Measurements from ENCODE around the gene LHPP. TPM values are rescaled to one million over a fixed set of nuclear protein-coding genes. Genes with fewer than 3 reads are reported as not detected.

Gene LHPP
- total RNA-seq, 2 experiments from 2014 or later, result 15.3 to 19.6 TPM

DNA sequence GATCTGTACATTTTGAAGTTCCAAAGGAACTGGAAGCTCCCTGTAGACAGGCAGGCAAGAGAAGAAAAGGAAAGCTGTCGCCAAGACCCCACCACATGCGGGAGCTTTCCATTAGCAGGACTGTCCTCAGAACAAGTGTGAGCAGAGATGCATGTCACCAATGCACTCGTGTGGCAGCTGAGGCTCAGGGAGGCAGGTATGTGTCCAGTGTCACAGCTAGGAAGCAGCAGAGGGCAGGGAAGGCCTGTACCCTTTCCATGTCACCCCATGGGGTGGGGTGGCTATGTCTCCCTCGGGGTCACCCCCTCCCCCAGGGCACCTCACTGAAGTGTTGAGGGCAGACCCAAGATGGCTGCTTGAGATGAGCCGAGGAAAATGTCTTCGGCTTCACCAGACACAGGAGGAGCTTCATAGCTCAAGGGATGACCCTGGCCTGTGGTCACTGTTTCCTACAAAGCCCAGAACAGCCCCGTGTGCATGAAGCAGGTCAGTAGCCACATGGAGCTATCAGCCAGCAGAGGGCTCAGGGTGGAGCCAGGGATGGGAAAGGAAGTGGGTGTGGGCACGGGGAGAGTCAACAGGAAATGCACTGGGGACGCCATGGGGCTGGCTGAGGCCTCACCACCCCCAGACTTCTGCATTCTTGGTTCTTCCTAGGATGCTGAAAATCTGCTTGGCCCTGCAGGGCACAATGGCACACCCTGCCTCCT lies 186.0 kb downstream of the LHPP start:
- H3K4me1 Mint-ChIP-seq (ENCODE audit: low read depth), result peaks cover 90% of the 10 kb centered on the region
- no peaks in the 10 kb centered on the region for H3K27me3 ChIP-seq (ENCODE audit: control insufficient read depth in 1 of 2, insufficient read depth in 2 of 2, low read length in 2 of 2)
- TF ChIP-seq, protein P1, sequence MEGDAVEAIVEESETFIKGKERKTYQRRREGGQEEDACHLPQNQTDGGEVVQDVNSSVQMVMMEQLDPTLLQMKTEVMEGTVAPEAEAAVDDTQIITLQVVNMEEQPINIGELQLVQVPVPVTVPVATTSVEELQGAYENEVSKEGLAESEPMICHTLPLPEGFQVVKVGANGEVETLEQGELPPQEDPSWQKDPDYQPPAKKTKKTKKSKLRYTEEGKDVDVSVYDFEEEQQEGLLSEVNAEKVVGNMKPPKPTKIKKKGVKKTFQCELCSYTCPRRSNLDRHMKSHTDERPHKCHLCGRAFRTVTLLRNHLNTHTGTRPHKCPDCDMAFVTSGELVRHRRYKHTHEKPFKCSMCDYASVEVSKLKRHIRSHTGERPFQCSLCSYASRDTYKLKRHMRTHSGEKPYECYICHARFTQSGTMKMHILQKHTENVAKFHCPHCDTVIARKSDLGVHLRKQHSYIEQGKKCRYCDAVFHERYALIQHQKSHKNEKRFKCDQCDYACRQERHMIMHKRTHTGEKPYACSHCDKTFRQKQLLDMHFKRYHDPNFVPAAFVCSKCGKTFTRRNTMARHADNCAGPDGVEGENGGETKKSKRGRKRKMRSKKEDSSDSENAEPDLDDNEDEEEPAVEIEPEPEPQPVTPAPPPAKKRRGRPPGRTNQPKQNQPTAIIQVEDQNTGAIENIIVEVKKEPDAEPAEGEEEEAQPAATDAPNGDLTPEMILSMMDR (IDR thresholded peaks at IDR 0.05), result peak; percentile 64
- H3K4me3 Mint-ChIP-seq, result peak overlapping the region; percentile 79
- POLR2A ChIA-PET, result interaction anchor here (0.6 to 6.8 kb wide), 17 partner anchors 9 to 144 kb away, joined by 3 to 72 read pairs (median 6); partner anchors contain the start of gene EEF1AKMT2
- no peaks in the 10 kb centered on the region for H3K9me3 ChIP-seq (ENCODE audit: control insufficient read depth in 1 of 2, insufficient read depth in 1 of 2, low read length in 2 of 2)
- peak overlapping the region; percentile 35 for H3K4me3 ChIP-seq (ENCODE audit: low read length)
- no peaks in the 10 kb centered on the region for H3K9me3 Mint-ChIP-seq
- intact Hi-C loops (cut with DNase I, micrococcal nuclease), result loop anchor here (2.0 to 10.0 kb wide), 5 partner anchors 40 to 113 kb away; no protein-coding TSS in a partner anchor
- H3K36me3 ChIP-seq (ENCODE audit: insufficient read depth, low read length), result peaks cover 14% of the 10 kb centered on the region
- CTCF ChIA-PET, result interaction anchor here (0.9 to 3.0 kb wide), 16 partner anchors 11 to 100 kb away, joined by 3 to 18 read pairs (median 5); no protein-coding TSS in a partner anchor
- peaks cover 100% of the 10 kb centered on the region for H3K4me1 ChIP-seq (ENCODE audit: insufficient read depth, low read length)
- DNase-seq, result peak; percentile 50 to 91 (median 74)
- H3K27ac ChIP-seq (ENCODE audit: low read depth in 1 of 2, low read length in 2 of 2), result peak overlapping the region; percentile 72 to 78
- ATAC-seq (ENCODE audit: poor library complexity), result peak; percentile 78
- H3K27me3 Mint-ChIP-seq, result no peaks in the 10 kb centered on the region
- H3K27ac Mint-ChIP-seq, result peak overlapping the region; percentile 89
- no peaks in the 10 kb centered on the region for H3K36me3 Mint-ChIP-seq (ENCODE audit: low read depth)

DNA sequence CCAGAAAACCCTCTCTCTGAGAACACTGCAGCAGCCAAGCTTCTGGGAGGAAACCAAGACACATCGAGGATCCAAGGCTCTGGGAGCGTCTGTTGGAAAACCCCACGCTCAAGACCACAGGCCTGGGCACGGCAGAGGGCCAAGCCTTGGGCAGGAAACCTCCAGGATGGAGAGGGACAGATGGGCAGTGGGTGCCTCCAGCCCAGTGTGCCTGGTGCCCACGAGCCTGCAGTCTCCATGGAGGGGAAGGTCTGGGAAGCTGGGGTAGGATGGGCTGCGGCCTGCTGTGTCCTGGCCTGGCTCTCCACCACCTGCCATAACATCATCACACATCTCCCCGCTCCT lies 186.5 kb downstream of the LHPP start:
- H3K36me3 ChIP-seq (ENCODE audit: insufficient read depth, low read length), result peaks cover 9% of the 10 kb centered on the region
- peaks cover 100% of the 10 kb centered on the region for H3K4me1 ChIP-seq (ENCODE audit: insufficient read depth, low read length)
- H3K4me3 ChIP-seq (ENCODE audit: low read length), result peak overlapping the region; percentile 35
- ChIA-PET POLR2A (interaction anchor here (0.6 to 6.8 kb wide), 18 partner anchors 9 to 93 kb away, joined by 3 to 72 read pairs (median 6); no protein-coding TSS in a partner anchor), CTCF (interaction anchor here (1.2 to 3.0 kb wide), 16 partner anchors 11 to 100 kb away, joined by 3 to 18 read pairs (median 6); no protein-coding TSS in a partner anchor)
- Mint-ChIP-seq H3K4me3 (peak overlapping the region; percentile 79), H3K27me3 (no peaks in the 10 kb centered on the region), H3K36me3 (ENCODE audit: low read depth) (no peaks in the 10 kb centered on the region), H3K27ac (peak overlapping the region; percentile 89), H3K4me1 (ENCODE audit: low read depth) (peaks cover 90% of the 10 kb centered on the region), H3K9me3 (no peaks in the 10 kb centered on the region)
- TF ChIP-seq, protein P1 (IDR thresholded peaks at IDR 0.05), result no peak
- H3K27me3 ChIP-seq (ENCODE audit: control insufficient read depth in 1 of 2, insufficient read depth in 2 of 2, low read length in 2 of 2), result no peaks in the 10 kb centered on the region
- no peaks in the 10 kb centered on the region for H3K9me3 ChIP-seq (ENCODE audit: control insufficient read depth in 1 of 2, insufficient read depth in 1 of 2, low read length in 2 of 2)
- ATAC-seq (ENCODE audit: poor library complexity), result no peak
- H3K27ac ChIP-seq (ENCODE audit: low read depth in 1 of 2, low read length in 2 of 2), result peak overlapping the region; percentile 72 to 78
- DNase-seq, result no peak
- intact Hi-C loops (cut with DNase I, micrococcal nuclease), result loop anchor here (2.0 to 10.0 kb wide), 5 partner anchors 39 to 113 kb away; no protein-coding TSS in a partner anchor

DNA sequence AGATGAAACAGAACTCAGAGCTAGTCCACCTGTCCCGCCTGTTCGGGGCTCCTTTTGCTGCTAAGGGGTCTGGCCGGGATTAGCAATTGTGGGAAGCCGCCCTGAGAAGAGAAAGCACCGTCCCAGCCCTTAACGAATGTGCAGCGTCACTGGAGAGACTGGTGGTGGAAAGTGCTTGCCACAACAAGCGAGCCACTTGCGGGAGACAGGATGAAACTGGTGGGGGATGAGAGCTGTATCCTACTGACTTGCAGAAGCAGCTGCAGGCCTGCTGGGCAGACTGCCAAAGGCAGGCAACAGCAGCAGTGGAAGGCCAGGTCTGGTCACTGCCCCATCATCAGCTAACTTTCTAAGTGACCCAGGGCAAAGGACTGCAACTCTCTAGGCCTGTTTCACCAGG lies 187.1 kb downstream of the LHPP start:
- intact Hi-C loops (cut with DNase I, micrococcal nuclease), result loop anchor here (2.0 to 10.0 kb wide), 5 partner anchors 39 to 114 kb away; no protein-coding TSS in a partner anchor
- Histone ChIP-seq H3K4me3 (ENCODE audit: low read length) (peak overlapping the region; percentile 35), H3K27me3 (ENCODE audit: control insufficient read depth in 1 of 2, insufficient read depth in 2 of 2, low read length in 2 of 2) (no peaks in the 10 kb centered on the region), H3K27ac (ENCODE audit: low read depth in 1 of 2, low read length in 2 of 2) (peak overlapping the region; percentile 72 to 78), H3K9me3 (ENCODE audit: control insufficient read depth in 1 of 2, insufficient read depth in 1 of 2, low read length in 2 of 2) (no peaks in the 10 kb centered on the region), H3K36me3 (ENCODE audit: insufficient read depth, low read length) (peaks cover 11% of the 10 kb centered on the region), H3K4me1 (ENCODE audit: insufficient read depth, low read length) (peaks cover 100% of the 10 kb centered on the region)
- Mint-ChIP-seq H3K9me3 (no peaks in the 10 kb centered on the region), H3K4me1 (ENCODE audit: low read depth) (peaks cover 92% of the 10 kb centered on the region), H3K36me3 (ENCODE audit: low read depth) (no peaks in the 10 kb centered on the region), H3K4me3 (peak overlapping the region; percentile 71), H3K27ac (peak overlapping the region; percentile 89), H3K27me3 (no peaks in the 10 kb centered on the region)
- TF ChIP-seq, protein P1 (IDR thresholded peaks at IDR 0.05), result no peak
- ATAC-seq (ENCODE audit: poor library complexity) (peak; percentile 49), DNase-seq (peak; percentile 23 to 80 (median 48))
- ChIA-PET POLR2A (interaction anchor here (0.7 to 6.8 kb wide), 19 partner anchors 10 to 143 kb away, joined by 3 to 72 read pairs (median 8); partner anchors contain the start of gene EEF1AKMT2), CTCF (interaction anchor here (1.2 to 3.0 kb wide), 11 partner anchors 9 to 97 kb away, joined by 4 to 18 read pairs (median 6); no protein-coding TSS in a partner anchor)

Measured in CD4-positive, alpha-beta T cell (primary cell).